Stimulated activated CD8-positive, alpha-beta memory T cell treated with anti-CD3 and anti-CD28 coated beads, Interleukin-2, amount 100 ng/mL, for 1 hour (primary cell): ENCODE data around the gene CHDH.

Experiments
- DNase-seq, 2 donors: peaks; one replicate each; pipeline ENCODE4 v3.0.0-alpha.2; 2020; ENCODE audit warnings: low read depth in 2 of 2

Gene CHDH

GRCh38 chr3:53790470-53790869 is 55.7 kb downstream of the CHDH start:
- DNase-seq: no peak

GRCh38 chr3:53789459-53789858 is 56.8 kb downstream of the CHDH start:
- DNase-seq: no peak

GRCh38 chr3:53788038-53788437 is 58.2 kb downstream of the CHDH start:
- no peak for DNase-seq

- no peak for DNase-seq
Measured at GRCh38 chr3:53787016-53787415, 59.2 kb downstream of the CHDH start.

GRCh38 chr3:53780806-53781205 is 65.4 kb downstream of the CHDH start:
- DNase-seq: no peak

- no peak for DNase-seq
Measured at GRCh38 chr3:53780171-53780570, 66.0 kb downstream of the CHDH start.

- DNase-seq: no peak
Measured at GRCh38 chr3:53778153-53778552, 68.1 kb downstream of the CHDH start.

GRCh38 chr3:53777468-53777867 is 68.8 kb downstream of the CHDH start:
- DNase-seq: no peak

GRCh38 chr3:53776494-53777101 is 69.6 kb downstream of the CHDH start:
- no peak for DNase-seq

- DNase-seq: no peak
Measured at GRCh38 chr3:53775834-53776251, 70.4 kb downstream of the CHDH start.

- no peak for DNase-seq
Measured at GRCh38 chr3:53775018-53775417, 71.2 kb downstream of the CHDH start.

- DNase-seq: no peak
Measured at GRCh38 chr3:53774414-53774813, 71.8 kb downstream of the CHDH start.

GRCh38 chr3:53773611-53774368 is 72.4 kb downstream of the CHDH start:
- DNase-seq: no peak

- no peak for DNase-seq
Measured at GRCh38 chr3:53773021-53773436, 73.2 kb downstream of the CHDH start.

GRCh38 chr3:53772562-53772961 is 73.7 kb downstream of the CHDH start:
- DNase-seq: no peak

GRCh38 chr3:53768478-53769459 is 77.5 kb downstream of the CHDH start:
- no peak for DNase-seq

- DNase-seq: no peak
Measured at GRCh38 chr3:53766706-53767105, 79.5 kb downstream of the CHDH start.

GRCh38 chr3:53765753-53766152 is 80.5 kb downstream of the CHDH start:
- DNase-seq: no peak

- DNase-seq: no peak
Measured at GRCh38 chr3:53764026-53764775, 82.0 kb downstream of the CHDH start.

GRCh38 chr3:53763353-53763752 is 82.9 kb downstream of the CHDH start:
- DNase-seq: no peak
